HCT116 (cell line): ENCODE measurements around the gene NEURL4. TPM values are rescaled to one million over a fixed set of nuclear protein-coding genes. Genes with fewer than 3 reads are reported as not detected.
A peak's percentile ranks its signal among the peaks of the same experiment; 100 is the strongest.

Experiments used
- ATAC-seq: fragments of 200-7000 bp; cut with Tn5 transposase; 2 replicates; pipeline ENCODE4 v1.9.1; 2020; ENCODE audit warnings: mild to moderate bottlenecking, moderate library complexity
- BruUV-seq: library from RNA; stranded (reverse); fragments of 400-500 nt; replicated peaks from 2 replicates; lab custom pipeline; 2021; lab: Mats Ljungman, UMichigan
- CTCF ChIA-PET: fragments of 300-600 bp; sonication (Branson Sonifier 250); formaldehyde crosslinking; loops from one replicate; lab custom pipeline; 2021; ENCODE audit warnings: antibody characterized with exemption; lab: Charles Lee
- POLR2A ChIA-PET: fragments of 300-600, 350-600 bp; sonication (Branson Sonifier 250); formaldehyde crosslinking; loops from one replicate; lab custom pipeline; 2021; ENCODE audit warnings: antibody characterized with exemption; lab: Charles Lee
- RAD21 ChIA-PET, 2 experiments: fragments of 300-600 bp; sonication (Branson Sonifier 250); formaldehyde crosslinking; loops; one replicate each; lab custom pipeline; 2023; ENCODE audit warnings: low total read pairs in 2 of 2; ENCODE audit not compliant: uncharacterized antibody in 2 of 2, unreplicated experiment in 2 of 2, low non-redundant PET in 1 of 2; lab: Charles Lee
- DNase-seq: peaks from one replicate; pipeline ENCODE4 v3.0.0-alpha.2; 2010; ENCODE audit warnings: low read depth, low spot score
- H2AFZ ChIP-seq: fragments of 200-600 bp; shearing (Covaris generic), sonication (generic); 2 replicates; pipeline ENCODE4 v1.6.1; 2017; ENCODE audit warnings: low read depth, mixed run types, mixed read lengths, antibody characterized with exemption, low read length; ENCODE audit not compliant: poor library complexity, severe bottlenecking
- H3K27ac ChIP-seq: 2 replicates; pipeline ENCODE4 v1.5.1; 2012; ENCODE audit warnings: low read depth, low read length
- H3K27me3 ChIP-seq: fragments of 200-600 bp; sonication (generic); 2 replicates; pipeline ENCODE4 v1.6.1; 2016; ENCODE audit warnings: mixed run types, low read length, mixed read lengths; ENCODE audit not compliant: insufficient read depth
- H3K36me3 ChIP-seq, 2 experiments: fragments of 200-500 bp in 1 of 2; fragments of 200-600 bp in 1 of 2; sonication (Bioruptor generic) in 1 of 2; sonication (generic) in 1 of 2; 2 replicates each; pipeline versions ENCODE4 v1.5.1 to v1.6.1; 2014 to 2016; ENCODE audit warnings: low read length in 2 of 2, inconsistent platforms in 1 of 2, mixed read lengths in 1 of 2, mixed run types in 1 of 2; ENCODE audit not compliant: insufficient read depth in 2 of 2, control insufficient read depth in 1 of 2
- H3K4me1 ChIP-seq, 2 experiments: fragments of 200-600 bp in 1 of 2; sonication (generic) in 1 of 2; 2 replicates each; pipeline versions ENCODE4 v1.5.1 to v1.6.1; 2012 to 2017; ENCODE audit warnings: low read length in 2 of 2, inconsistent platforms in 1 of 2, mild to moderate bottlenecking in 1 of 2, mixed read lengths in 1 of 2, mixed run types in 1 of 2, moderate library complexity in 1 of 2; ENCODE audit not compliant: insufficient read depth in 2 of 2, control insufficient read depth in 1 of 2
- H3K4me2 ChIP-seq: fragments of 200-600 bp; sonication (generic); 2 replicates; pipeline ENCODE4 v1.6.1; 2017; ENCODE audit warnings: mixed run types, low read length, mixed read lengths
- H3K4me3 ChIP-seq, 2 experiments: fragments of 200-600 bp in 1 of 2; sonication (generic) in 1 of 2; replicated peaks in 1 of 2; 2 replicates each; pipeline ENCODE4 v1.5.1; 2011 to 2016; ENCODE audit warnings: low read length in 2 of 2, control low read depth in 1 of 2, low read depth in 1 of 2, mild to moderate bottlenecking in 1 of 2, mixed read lengths in 1 of 2, mixed run types in 1 of 2
- H3K79me2 ChIP-seq: fragments of 200-600 bp; sonication (generic); 2 replicates; pipeline ENCODE4 v1.6.1; 2017; ENCODE audit warnings: mild to moderate bottlenecking, mixed run types, low read length, moderate library complexity, mixed read lengths; ENCODE audit not compliant: insufficient read depth
- H3K9ac ChIP-seq: fragments of 200-600 bp; sonication (generic); 2 replicates; pipeline ENCODE4 v1.6.1; 2016; ENCODE audit warnings: low read length, mixed read lengths
- H3K9me2 ChIP-seq: fragments of 200-600 bp; sonication (generic), shearing (Covaris generic); 2 replicates; pipeline ENCODE4 v1.6.1; 2017; ENCODE audit warnings: mixed run types, mild to moderate bottlenecking, moderate library complexity; ENCODE audit not compliant: insufficient read depth
- H3K9me3 ChIP-seq, 2 experiments: fragments of 200-500 bp in 1 of 2; fragments of 200-600 bp in 1 of 2; sonication (Bioruptor generic) in 1 of 2; sonication (generic) in 1 of 2; 2 replicates each; pipeline ENCODE4 v1.6.1; 2014 to 2017; ENCODE audit warnings: low read length in 2 of 2, mixed read lengths in 2 of 2, inconsistent platforms in 1 of 2, low read depth in 1 of 2, mild to moderate bottlenecking in 1 of 2, mixed run types in 1 of 2, moderate library complexity in 1 of 2; ENCODE audit not compliant: control insufficient read depth in 1 of 2, insufficient read depth in 1 of 2
- H4K20me1 ChIP-seq: fragments of 200-600 bp; sonication (generic), shearing (Covaris generic); 2 replicates; pipeline ENCODE4 v1.6.1; 2017; ENCODE audit warnings: mixed run types, mild to moderate bottlenecking, moderate library complexity; ENCODE audit not compliant: insufficient read depth
- ATF3 ChIP-seq: IDR thresholded peaks from 2 replicates; pipeline ENCODE4 v1.6.1; 2012
- CBX3 ChIP-seq: IDR thresholded peaks from 2 replicates; pipeline ENCODE4 v1.6.1; 2012; ENCODE audit warnings: low read depth
- CTCF ChIP-seq, 3 experiments: fragments of 200-600 bp in 1 of 3; sonication (generic) in 1 of 3; IDR thresholded peaks in 2 of 3; conservative IDR thresholded peaks in 1 of 3; 2 replicates each; pipeline ENCODE4 v1.5.1; 2012 to 2017; ENCODE audit warnings: low read depth in 2 of 3, low read length in 2 of 3, antibody characterized with exemption in 1 of 3, borderline replicate concordance in 1 of 3, control low read depth in 1 of 3, mild to moderate bottlenecking in 1 of 3, mixed read lengths in 1 of 3, mixed run types in 1 of 3, moderate library complexity in 1 of 3; ENCODE audit not compliant: insufficient read depth in 1 of 3
- ELF1 ChIP-seq: IDR thresholded peaks from 2 replicates; pipeline ENCODE4 v1.6.1; 2012; ENCODE audit warnings: low read depth, borderline replicate concordance
- EZH2 ChIP-seq: fragments of 200-600 bp; sonication (generic); IDR thresholded peaks from 2 replicates; pipeline ENCODE4 v1.6.1; 2017; ENCODE audit warnings: antibody characterized with exemption, mixed run types
- JUND ChIP-seq: IDR thresholded peaks from 2 replicates; pipeline ENCODE4 v1.6.1; 2012
- POLR2A ChIP-seq: IDR thresholded peaks from 2 replicates; pipeline ENCODE4 v1.7.0; 2011; ENCODE audit warnings: borderline replicate concordance; ENCODE audit not compliant: insufficient read depth, insufficient read length; ENCODE audit errors: extremely low read depth
- RAD21 ChIP-seq: IDR thresholded peaks from 2 replicates; pipeline ENCODE4 v1.6.1; 2012; ENCODE audit warnings: low read depth, mild to moderate bottlenecking
- YY1 ChIP-seq: IDR thresholded peaks from 2 replicates; pipeline ENCODE4 v1.6.1; 2011; ENCODE audit warnings: low read length, low read depth, moderate library complexity, mild to moderate bottlenecking; ENCODE audit not compliant: insufficient replicate concordance; ENCODE audit errors: extremely low read depth
- ZBTB33 ChIP-seq: IDR thresholded peaks from 2 replicates; pipeline ENCODE4 v1.6.1; 2011; ENCODE audit warnings: mild to moderate bottlenecking, low read length, moderate library complexity; ENCODE audit not compliant: insufficient replicate concordance; ENCODE audit errors: extremely low read depth
- intact Hi-C: fragments of 100-400 bp; cut with micrococcal nuclease; formaldehyde crosslinking; loops from 2 replicates; pipeline ENCODE4 v1.10.0; 2022
- total RNA-seq: library from RNA; stranded (reverse); gene quantifications from one replicate; pipeline ENCODE4 v1.2.1, GENCODE V29; 2021; ENCODE audit not compliant: unreplicated experiment

Gene NEURL4
- total RNA-seq, 1 experiment from 2014 or later = 56.9 TPM

GRCh38 chr17:7356756-7357155 lies 27.6 kb upstream of the NEURL4 start:
- no peak for TF ChIP-seq RAD21
- TF ChIP-seq ATF3 = no peak
- no peak for TF ChIP-seq JUND
- TF ChIP-seq YY1 = no peak
- no peak for TF ChIP-seq EZH2
- TF ChIP-seq ZBTB33 = no peak
- TF ChIP-seq POLR2A = no peak
- TF ChIP-seq CBX3 = no peak
- TF ChIP-seq CTCF (IDR thresholded peaks at IDR 0.05 in 2 of 3, conservative IDR thresholded peaks at IDR 0.05 in 1 of 3; ENCODE audit: borderline replicate concordance in 1 of 3, insufficient read depth in 1 of 3, low read depth in 2 of 3, low read length in 2 of 3) = no peak
- TF ChIP-seq ELF1 = no peak
- H3K9me2 ChIP-seq = no peaks in the 10 kb centered on the region
- H3K9ac ChIP-seq = no peak overlapping the region
- no peak overlapping the region for H2AFZ ChIP-seq
- H4K20me1 ChIP-seq = no peaks in the 10 kb centered on the region
- intact Hi-C loops = loop anchor here (1.0 to 5.0 kb wide), 4 partner anchors 36 to 205 kb away; partner anchors contain the start of genes PLSCR3, SENP3 and ZBTB4
- peaks cover 6% of the 10 kb centered on the region; the same call in 1 of the 2 replicates for H3K79me2 ChIP-seq
- DNase-seq (no peak), ATAC-seq (no peak)
- no peak overlapping the region for H3K27ac ChIP-seq
- peak overlapping the region; percentile 60; the same call in 1 of the 2 replicates for H3K4me2 ChIP-seq
- H3K36me3 ChIP-seq = no peaks in the 10 kb centered on the region
- no TSS peak for BruUV-seq
- ChIA-PET CTCF (interaction anchor here (0.6 to 2.9 kb wide), 8 partner anchors 14 to 204 kb away, joined by 3 to 21 read pairs (median 6); partner anchors contain the start of genes NEURL4, SENP3 and TMEM102), RAD21 (interaction anchor here in 1 of 2 experiments (0.7 to 2.0 kb wide), 2 partner anchors 46 to 79 kb away, joined by 4 to 6 read pairs; partner anchors contain the start of gene TMEM102), POLR2A (interaction anchor here (0.7 to 0.8 kb wide), 2 partner anchors 79 to 227 kb away, joined by 3 to 4 read pairs; partner anchors contain the start of genes MPDU1 and TMEM102)
- no peak overlapping the region for H3K4me3 ChIP-seq
- peaks cover 23 to 48% of the 10 kb centered on the region in 2 experiments for H3K4me1 ChIP-seq
- no peaks in the 10 kb centered on the region for H3K9me3 ChIP-seq
- H3K27me3 ChIP-seq = no peaks in the 10 kb centered on the region
